DMS 273 (cell line): Measurements from ENCODE around the gene CDCA4.
"Not testable (repeated sequence)": the region's sequence is repeated elsewhere in the genome, so short reads cannot be mapped to it uniquely, and the experiment has no call there.

Experiments
- DNase-seq: peaks from one replicate; lab custom pipeline; 2025; ENCODE audit not compliant: unreplicated experiment; lab: John Stamatoyannopoulos, UW

The CDCA4 gene

DNA sequence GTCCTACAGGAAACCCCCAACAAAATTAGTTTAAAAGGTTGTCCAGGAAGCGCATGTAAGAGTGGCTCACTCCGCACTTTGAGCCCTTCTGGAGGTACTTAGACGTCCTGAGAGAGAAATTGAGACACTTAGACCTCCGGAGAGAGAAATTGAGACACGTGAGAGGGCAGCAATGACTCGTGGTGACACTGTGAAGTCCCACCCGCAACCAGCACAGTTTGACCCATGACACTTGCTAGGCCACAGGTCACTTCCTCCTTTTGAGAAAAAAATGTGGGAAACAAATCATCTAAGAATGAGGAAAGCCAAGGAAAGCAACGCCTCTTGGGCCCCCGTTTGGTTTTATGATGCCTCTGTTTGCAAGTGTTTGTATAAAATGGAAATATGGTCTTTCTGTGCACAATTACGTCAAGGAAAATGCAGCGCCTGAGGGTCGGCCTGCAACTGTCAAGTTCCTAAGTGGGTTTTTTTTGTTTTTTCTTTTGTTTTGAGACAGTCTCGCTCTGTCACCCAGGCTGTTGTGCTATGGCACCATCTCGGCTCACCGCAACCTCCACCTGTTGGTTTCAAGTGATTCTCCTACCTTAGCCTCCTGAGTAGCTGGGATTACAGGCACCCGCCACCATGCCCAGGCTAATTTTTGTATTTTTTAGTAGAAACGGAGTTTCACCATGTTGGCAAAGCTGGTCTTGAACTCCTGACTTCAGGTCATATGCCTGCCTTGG lies 13.6 kb upstream of the CDCA4 start:
- no peak for DNase-seq

DNA sequence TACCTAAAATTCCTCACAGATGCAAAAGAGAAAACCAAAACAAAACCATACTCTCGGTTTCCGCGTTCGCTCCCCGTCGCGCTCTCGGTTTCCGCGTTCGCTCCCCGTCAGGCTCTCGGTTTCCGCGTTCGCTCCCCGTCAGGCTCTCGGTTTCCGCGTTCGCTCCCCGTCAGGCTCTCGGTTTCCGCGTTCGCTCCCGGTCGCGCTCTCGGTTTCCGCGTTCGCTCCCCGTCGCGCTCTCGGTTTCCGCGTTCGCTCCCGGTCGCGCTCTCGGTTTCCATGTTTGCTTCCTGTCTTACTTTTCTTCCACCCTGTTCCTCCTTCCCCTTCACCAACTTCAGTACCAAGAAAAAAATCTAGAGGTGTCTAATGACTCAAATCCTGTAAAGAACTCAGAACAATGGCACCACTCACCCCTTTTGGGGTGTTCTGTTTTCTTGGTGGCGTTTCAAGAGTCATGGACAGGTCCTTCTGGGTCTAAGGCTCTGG lies 12.6 kb upstream of the CDCA4 start:
- not testable (repeated sequence) for DNase-seq

DNA sequence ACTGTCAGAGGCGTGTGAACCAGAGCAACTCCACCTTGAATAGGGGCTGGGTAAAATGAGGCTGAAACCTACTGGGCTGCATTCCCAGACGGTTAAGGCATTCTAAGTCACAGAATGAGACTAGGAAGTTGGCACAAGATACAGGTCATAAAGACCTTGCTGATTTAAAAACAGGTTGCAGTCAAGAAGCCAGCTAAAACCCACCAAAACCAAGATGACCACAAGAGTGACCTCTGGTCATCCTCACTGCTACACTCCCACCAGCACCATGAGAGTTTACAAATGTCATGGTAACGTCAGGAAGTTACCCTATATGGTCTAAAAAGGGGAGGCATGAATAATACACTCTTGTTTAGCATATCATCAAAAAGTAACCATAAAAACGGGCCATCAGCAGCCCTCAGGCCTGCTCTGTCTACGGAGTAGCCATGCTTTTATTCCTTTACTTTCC lies 11.6 kb upstream of the CDCA4 start:
- not testable (repeated sequence) for DNase-seq

DNA sequence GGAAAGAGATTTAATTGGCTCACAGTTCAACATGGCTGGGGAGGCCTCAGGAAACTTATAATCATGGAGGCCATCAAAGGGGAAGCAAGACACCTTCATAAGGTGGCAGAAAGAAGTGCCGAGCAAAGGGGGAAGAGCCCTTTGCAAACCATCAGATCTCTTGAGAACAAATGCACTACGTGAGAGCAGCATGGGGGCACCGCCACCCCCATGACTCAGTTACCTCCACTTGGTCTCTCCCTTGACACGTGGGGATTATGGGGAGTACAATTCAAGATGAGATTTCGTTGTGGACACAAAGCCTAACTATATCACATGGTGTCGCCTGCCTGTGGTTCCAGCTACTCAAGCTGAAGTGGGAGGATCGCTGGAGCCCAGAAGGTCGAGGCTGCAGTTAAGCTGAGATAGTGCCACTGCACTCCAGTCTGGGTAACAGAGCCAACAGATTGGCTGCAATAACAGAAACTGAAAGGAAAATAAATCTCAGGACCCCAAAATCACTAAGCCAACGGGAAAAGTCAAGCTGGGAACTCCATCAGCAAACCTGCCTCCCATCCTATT lies 10.0 kb upstream of the CDCA4 start:
- no peak for DNase-seq

DNA sequence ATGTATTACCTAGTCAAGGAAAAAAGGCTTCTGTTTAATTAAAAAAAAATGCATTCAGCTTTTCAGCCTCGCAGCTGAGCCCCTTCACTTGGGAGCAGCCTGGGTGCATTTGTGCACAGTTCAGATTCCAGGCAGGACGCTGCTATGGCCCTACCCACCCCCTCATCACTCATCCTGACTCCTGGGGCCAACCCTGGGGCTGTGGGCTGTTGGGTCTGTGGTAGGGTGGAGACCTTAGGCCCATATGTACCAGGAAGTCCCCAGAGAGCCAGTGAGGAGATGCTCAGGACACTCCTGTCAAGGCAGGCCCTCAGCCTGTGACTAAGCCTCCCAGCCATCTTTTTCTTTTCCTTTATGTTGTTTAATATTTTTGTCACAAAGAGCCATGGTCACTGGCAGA lies 9.3 kb upstream of the CDCA4 start:
- DNase-seq: no peak

DNA sequence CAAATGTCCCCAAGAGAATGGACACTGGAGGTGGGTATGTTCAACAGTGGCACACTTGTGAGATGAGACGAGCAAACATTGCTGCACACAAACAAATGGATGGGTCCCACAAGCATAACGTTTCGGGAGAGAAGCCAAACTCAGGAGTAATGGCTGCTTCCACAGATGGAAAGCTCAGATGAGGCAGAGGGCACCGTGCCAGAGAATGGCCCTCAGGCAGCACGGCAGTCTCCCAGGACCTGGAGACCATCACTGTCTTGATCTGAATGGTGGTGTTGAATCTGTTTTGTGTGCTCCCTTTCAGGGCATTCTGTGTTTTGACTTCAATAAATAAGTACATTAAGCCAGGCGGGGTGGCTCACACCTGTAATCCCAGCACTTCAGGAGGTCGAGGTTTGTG lies 8.5 kb upstream of the CDCA4 start:
- DNase-seq: no peak

DNA sequence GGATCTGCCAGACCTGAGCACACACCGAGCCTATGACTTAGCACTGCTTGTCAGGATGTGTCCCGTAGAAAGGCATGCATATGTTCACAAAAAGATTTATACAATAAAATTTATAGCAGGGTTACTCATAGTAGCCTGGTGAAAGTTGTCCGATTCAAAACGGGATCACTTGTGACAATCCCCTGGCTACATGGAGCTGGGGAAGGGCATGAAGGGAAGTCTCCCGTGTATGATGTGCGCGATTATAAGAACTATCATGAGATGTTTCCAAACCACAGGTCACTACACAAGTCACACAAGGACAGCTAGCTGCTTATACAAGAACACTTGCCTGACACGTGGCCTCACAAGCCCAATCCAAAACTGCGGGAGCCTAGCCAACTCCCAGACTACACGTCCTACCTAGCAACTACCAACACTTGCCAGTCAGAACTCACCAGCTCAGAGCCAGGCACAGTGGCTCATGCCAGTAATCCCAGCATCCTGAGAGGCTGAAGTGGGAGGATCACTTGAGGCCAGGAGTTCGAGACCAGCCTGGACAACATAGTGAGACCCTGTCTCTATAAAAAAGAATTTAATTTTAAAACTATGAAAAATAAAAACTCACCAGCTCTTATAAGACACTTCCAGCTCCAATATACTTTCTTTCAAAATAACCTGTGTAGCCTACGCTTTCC lies 7.5 kb upstream of the CDCA4 start:
- DNase-seq: peak; percentile 92

DNA sequence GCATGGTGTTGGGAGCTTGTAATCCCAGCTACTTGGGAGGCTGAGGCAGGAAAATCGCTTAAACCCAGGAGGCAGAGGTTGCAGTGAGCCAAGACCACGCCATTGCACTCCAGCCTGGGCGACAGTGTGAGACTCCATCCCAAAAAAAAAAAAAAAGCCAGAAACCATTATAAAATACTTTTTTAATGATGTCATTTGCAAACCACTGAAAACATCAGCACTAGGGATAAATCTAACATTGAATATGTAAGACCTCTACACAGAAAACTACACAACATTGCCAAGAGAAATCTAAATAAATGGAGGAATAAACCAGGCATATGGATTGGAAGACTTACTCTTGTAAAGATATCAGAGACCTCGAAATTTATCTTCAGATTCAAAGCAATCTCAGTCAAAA lies 6.8 kb upstream of the CDCA4 start:
- DNase-seq: not testable (repeated sequence)

DNA sequence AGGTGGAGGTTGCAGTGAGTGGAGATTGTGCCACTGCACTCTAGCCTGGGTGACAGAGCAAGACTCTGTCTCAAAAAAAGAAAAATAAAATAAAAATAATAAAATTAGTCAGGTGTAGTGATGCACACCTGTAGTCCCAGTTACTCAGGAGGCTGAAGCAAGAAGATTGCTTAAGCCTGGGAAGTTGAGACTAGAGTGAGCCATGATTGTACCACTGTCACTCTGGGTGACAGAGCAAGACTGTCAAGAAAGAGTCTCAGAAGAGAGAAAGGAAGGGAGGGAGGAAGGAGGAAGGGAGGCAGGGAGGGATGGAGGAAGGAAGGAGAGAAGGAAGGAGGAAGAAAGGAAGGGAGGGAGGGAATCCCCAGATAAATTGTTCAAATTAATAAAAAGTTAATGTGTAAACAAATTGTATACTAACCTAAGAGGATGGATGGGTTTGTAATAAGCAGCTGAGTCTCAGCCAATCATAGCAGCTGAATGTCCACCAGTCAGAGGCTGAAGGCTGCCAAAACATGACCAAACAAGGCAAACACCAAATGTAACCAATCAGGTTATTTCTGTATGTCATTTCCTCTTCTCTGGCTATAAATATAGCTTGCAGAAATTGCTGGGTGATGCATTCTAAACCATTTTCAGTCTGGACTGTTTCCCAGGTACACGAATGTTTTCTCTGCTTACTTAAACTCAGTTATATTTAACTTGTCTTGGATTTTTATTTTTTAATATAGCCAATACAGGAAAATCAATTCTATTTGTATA lies 6.1 kb upstream of the CDCA4 start:
- peak; percentile 65 for DNase-seq

DNA sequence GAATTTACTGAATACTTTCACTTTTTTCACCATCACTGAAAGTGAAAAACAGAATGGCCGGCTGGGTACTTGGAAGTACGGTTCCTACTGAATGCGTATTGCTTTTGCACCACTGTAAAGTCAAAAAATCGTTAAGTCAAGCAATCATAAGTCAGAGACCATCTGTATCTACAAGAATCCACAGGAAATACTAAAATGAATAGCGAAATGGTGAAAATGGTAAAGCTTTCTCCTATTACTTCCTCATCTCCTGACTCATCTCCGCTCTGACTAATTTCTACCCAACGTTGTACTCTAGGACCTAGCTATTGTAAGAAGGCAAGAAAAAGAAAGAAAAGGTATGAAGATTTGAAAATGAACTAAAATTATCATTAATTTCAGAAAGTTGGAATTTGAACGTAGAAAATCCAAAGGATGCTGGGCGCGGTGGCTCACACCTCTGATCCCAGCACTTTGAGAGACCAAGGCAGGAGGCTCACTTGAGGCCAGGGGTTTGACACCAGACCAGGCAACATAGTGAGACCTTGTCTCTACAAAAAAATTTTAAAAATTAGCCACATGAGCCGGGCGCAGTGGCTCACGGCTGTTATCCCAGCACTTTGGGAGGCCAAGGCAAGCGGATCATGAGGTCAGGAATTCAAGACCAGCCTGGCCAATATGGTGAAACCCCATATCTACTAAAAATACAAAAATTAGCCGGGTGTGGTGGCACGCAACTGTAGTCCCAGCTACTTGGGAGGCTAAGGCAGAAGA lies 5.3 kb upstream of the CDCA4 start:
- no peak for DNase-seq

DNA sequence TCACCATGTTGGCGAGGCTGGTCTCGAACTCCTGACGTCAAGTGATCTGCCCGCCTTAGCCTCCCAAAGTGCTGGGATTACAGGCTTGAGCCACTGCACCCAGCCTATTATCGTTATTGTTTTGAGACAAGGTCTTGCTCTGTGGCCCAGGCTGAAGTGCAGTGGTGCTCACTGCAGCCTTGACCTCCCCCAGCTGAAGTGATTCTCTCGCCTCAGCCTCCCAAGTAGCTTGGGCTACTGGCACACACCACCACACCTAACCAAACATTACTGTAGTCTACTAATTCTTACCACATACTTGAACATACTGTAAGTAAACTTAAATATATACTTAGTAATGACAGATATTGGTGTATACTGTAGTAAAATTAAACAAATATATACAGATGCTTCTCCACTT lies 4.5 kb upstream of the CDCA4 start:
- DNase-seq: no peak

DNA sequence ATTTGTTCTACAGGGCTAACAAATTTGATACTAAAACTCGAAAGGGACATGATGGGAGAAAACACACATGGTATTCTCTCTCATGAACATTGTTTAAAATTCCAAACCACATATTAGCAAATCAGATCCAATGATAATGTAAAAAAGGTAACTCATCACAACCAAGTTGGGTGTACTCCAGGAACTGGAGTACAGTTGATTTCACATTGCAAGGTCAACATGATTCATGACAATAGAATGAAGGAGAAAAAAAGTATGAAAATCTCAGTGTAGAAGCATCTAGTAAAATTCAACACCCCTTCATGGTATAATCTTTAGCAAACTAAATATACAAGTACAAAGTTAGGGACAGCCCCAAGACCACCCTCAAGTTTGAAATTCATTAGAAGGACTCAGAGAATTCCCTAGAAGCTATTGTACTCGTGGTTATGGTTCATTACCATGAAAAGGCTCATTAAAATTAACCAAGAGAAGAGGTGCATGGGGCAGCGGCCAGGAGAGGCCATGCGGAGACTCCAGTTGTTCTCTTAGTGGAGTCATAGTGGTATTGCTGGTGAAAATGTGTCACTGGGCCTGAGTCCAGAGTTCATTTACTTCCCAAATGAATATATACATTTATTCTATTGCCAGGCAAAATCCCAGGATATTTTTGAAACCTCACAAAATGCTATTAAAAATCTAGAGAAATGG lies 3.1 kb upstream of the CDCA4 start:
- no peak for DNase-seq

DNA sequence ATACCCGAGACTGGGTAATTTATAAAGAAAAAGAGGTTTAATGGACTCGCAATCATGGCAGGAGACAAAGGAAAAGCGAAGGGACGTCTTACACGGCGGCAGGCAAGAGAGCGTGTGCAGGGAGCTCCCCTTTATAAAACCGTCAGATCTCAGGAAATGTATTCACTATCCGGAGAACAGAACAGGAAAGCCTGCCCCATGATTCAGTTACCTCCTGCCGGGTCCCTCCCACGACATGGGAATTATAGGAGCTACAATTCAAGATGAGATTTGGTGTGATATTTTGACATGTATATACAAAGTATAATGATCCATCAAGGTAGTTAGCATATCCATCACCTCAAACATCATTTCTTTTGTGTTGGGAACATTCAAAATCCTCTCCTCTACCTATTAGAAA lies 2.3 kb upstream of the CDCA4 start:
- DNase-seq: no peak

DNA sequence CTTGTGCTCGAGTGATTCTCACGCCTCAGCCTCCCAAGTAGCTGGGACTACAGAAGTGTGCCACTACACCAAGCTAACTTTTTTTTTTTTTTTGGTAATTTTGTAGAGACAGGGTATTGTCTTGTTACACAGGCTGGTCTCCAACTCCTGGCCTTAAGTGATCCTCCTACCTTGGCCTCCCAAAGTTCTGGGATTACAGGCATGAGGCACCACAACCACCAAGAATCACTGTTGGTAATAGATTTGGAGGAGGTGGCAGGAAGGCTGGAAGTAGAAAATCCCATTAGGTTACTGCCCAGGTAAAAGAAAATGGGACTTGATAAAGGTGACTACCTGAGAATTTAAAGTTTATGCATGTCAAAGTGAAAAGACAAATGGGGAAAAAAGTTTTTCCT lies 1.4 kb upstream of the CDCA4 start:
- no peak for DNase-seq

DNA sequence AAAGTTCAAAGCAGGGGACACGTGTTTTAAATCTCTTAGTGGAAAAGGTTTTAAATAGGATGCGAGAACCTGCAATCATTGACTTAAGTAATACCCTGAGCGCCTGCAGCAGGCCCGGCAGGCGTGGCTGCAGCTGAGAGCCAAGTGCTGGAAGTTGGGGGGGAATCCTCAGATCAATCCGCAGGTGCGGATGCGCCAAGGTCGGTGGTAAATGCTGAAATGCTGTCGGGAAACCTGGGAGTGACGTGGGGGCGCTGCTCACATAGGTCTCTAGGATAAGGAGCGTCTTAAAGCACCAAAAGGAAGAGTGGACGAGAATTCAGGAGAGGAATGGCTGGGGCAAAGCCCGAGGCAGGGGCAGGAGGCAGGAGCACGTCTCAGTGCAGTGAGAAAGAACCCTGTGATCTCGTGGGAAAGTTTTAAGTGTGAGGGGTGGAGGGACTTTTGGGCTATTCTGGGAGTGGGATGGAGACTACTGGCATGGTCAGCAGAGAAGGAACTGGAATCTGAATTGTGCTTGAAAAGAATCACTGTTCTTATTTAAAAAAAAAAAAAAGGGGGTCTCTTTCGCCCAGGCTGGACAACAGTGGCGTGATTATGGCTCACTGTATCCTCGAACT lies 883 bp upstream of the CDCA4 start:
- DNase-seq: peak; percentile 82

DNA sequence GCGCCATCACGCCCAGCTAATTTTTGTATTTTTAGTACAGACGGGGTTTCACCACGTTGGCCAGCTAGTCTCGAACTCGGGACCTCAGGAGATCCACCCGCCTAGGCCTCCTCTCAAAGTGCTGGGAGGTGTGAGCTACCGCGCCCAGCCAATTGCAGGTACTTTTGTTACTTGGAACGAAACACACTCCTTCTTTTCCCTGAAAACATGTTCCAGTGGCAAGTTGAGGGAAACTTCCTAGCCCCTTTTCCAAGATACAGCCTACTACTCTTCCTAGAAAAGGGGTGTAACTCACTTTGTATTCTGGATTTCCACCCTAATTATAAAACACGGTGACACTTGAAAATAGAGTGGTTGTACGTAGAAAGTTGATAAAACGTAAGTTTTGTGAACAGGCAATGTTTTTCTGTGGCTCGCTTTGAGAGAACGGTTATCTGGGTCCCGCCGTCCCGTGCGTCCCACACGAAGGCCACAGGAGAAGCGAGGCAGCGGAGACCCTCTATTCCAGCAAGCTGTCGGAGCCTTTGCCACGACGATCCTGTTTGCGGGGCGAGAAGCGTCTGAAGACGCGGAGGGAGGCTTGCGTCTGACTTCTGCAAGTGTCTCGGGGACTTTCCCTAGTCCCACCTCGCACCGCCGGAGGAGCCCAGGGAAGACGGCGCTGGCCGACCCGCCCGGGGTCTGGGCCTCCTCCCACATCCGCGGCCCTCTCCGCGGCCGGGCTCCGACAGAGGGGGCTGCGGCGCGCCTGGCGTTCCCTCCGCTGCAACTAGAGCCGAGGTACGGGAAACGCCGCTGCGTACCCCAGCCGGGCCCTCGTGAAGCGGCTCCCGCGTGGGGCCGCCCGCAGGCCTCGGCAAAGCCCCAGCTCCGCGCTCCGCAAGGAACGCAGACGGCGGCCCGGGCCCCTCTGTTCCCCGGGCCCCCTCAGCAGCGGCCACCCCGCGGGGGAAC lies 745 bp downstream of the CDCA4 start:
- peak; percentile 64 for DNase-seq

DNA sequence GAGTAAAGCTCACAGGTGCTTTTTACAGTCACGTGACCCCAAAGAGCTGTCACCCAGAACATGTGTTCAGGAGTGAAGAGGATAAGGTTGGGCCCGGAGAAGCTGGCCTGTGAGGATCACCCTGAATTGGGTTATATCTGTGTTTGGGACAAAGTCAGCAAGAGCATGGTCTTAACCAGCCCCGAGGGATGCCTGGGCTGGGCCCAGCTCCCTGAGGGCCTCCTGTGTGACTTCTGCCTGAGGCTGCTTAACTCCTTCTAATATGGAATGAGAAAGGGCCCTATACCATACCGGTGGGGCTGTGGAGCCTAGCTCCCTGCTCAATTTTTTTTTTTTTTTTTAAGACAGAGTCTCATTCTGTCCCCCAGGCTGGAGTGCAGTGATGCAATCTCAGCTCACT lies 2.5 kb downstream of the CDCA4 start:
- DNase-seq: no peak

DNA sequence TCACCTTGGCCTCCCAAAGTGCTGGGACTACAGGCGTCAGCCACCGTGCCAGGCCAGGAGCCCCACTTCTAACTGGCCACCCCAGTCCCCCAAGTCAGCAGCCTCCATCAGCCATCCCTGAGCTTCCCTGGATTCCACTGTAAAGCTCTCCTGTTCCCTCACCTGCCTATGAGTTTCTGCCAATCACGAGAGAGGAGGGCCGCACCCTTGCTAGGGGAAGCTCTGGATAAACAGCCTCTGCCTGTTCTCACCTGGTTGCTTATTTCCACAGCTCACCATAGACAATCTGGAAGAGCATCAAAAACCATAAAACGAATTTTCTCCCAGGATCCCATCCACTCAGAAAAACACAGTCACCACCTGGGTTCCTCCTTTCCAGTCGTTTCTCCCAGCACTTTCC lies 5.0 kb downstream of the CDCA4 start:
- no peak for DNase-seq

DNA sequence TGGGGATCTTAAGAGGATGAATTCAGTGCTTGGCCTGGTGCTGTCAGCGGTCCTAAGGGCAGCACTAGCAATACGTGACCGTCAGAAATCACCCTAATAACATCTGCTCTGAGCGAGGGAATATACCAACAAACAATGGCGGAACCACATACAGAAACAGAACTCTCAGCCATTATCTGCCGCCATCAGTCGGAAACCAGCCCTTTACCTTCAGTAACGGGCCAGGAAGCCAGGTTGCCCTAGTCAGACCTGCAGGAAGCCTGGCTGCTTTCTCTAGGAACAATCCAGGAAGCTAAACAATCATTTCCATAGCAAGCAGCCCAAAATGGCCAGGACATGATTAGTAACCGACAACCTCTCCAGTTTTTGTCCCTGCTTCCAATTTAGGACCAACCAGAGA lies 5.6 kb downstream of the CDCA4 start:
- DNase-seq: no peak
